Endothelial cell of umbilical vein (primary cell): ENCODE data around the gene PNKD. TPM values are rescaled to one million over a fixed set of nuclear protein-coding genes. Genes with fewer than 3 reads are reported as not detected.

ENCODE experiments used
- BruUV-seq: library from RNA; stranded (reverse); fragments of 400-500 nt; replicated peaks from 2 replicates; lab custom pipeline; 2021; lab: Mats Ljungman, UMichigan
- CTCF ChIA-PET: fragments of 300-600, 350-600 bp; sonication (Branson Sonifier 250); formaldehyde crosslinking; loops from one replicate; lab custom pipeline; 2021; ENCODE audit warnings: antibody characterized with exemption, inconsistent platforms; lab: Charles Lee
- POLR2A ChIA-PET: fragments of 300-600, 350-600 bp; sonication (Branson Sonifier 250); formaldehyde crosslinking; loops from one replicate; lab custom pipeline; 2021; ENCODE audit warnings: antibody characterized with exemption, inconsistent platforms; lab: Charles Lee
- DNase-seq: peaks from one replicate; pipeline ENCODE4 v3.0.0-alpha.2; 2011; ENCODE audit warnings: low read depth, low spot score
- FAIRE-seq: peaks from 2 replicates; lab custom pipeline; 2011; peaks lifted over from hg19 to GRCh38; lab: Jason Lieb, UNC
- H2AFZ ChIP-seq: 2 replicates; pipeline ENCODE4 v1.6.0; 2012; ENCODE audit warnings: low read depth, low read length, control low read depth, inconsistent platforms
- H3K27ac ChIP-seq: 2 replicates; pipeline ENCODE4 v1.5.1; 2011; ENCODE audit warnings: low read depth, mild to moderate bottlenecking, control low read depth, low read length, moderate library complexity; ENCODE audit not compliant: insufficient read depth
- H3K27me3 ChIP-seq, 2 experiments: 2 replicates each; pipeline versions ENCODE4 v1.6.0 to v1.6.1; 2011; ENCODE audit warnings: low read length in 2 of 2, mixed read lengths in 1 of 2; ENCODE audit not compliant: control insufficient read depth in 2 of 2, insufficient read depth in 2 of 2
- H3K36me3 ChIP-seq, 2 experiments: 2 replicates in 1 of 2; 3 replicates in 1 of 2; pipeline ENCODE4 v1.5.1; 2011; ENCODE audit warnings: low read length in 2 of 2, mild to moderate bottlenecking in 1 of 2, moderate library complexity in 1 of 2; ENCODE audit not compliant: control insufficient read depth in 2 of 2, insufficient read depth in 2 of 2; ENCODE audit errors: extremely low read depth in 1 of 2
- H3K4me1 ChIP-seq: 3 replicates; pipeline ENCODE4 v1.5.1; 2011; ENCODE audit warnings: mild to moderate bottlenecking, low read length; ENCODE audit not compliant: control insufficient read depth, insufficient read depth; ENCODE audit errors: extremely low read depth
- H3K4me2 ChIP-seq: 2 replicates; pipeline ENCODE4 v1.6.1; 2011; ENCODE audit warnings: low read length, control low read depth, mixed read lengths; ENCODE audit not compliant: insufficient read depth
- H3K4me3 ChIP-seq, 3 experiments: fragments of 200-600 bp in 1 of 3; sonication (generic), shearing (Covaris generic) in 1 of 3; replicated peaks in 1 of 3; 2 replicates each; pipeline ENCODE4 v1.5.1; 2011 to 2016; ENCODE audit warnings: control low read depth in 3 of 3, low read length in 3 of 3, mild to moderate bottlenecking in 2 of 3, inconsistent platforms in 1 of 3, low read depth in 1 of 3, moderate library complexity in 1 of 3; ENCODE audit not compliant: insufficient read depth in 1 of 3
- H3K79me2 ChIP-seq: 2 replicates; pipeline ENCODE4 v1.6.0; 2012; ENCODE audit warnings: low read length, inconsistent platforms; ENCODE audit not compliant: control insufficient read depth, insufficient read depth
- H3K9ac ChIP-seq: replicated peaks from 2 replicates; pipeline ENCODE3; 2011; ENCODE audit warnings: low read length, control low read depth; ENCODE audit not compliant: insufficient read depth; ENCODE audit errors: extremely low read depth
- H3K9me1 ChIP-seq: replicated peaks from 3 replicates; pipeline ENCODE4 v1.6.0; 2011; ENCODE audit warnings: mild to moderate bottlenecking, low read length; ENCODE audit not compliant: control insufficient read depth, insufficient read depth; ENCODE audit errors: extremely low read depth
- H3K9me3 ChIP-seq: replicated peaks from 2 replicates; pipeline ENCODE4 v1.5.1; 2012; ENCODE audit warnings: low read length, inconsistent platforms; ENCODE audit not compliant: control insufficient read depth, insufficient read depth
- H4K20me1 ChIP-seq: replicated peaks from 2 replicates; pipeline ENCODE3; 2011; ENCODE audit warnings: mild to moderate bottlenecking, low read length; ENCODE audit not compliant: control insufficient read depth, insufficient read depth; ENCODE audit errors: extremely low read depth
- MAX ChIP-seq: IDR thresholded peaks from 2 replicates; pipeline ENCODE4 v1.6.1; 2011; ENCODE audit not compliant: insufficient read depth, insufficient read length
- MYC ChIP-seq: IDR thresholded peaks from one replicate; pipeline ENCODE4 v1.6.1; 2011; ENCODE audit warnings: mild to moderate bottlenecking, low read depth, low read length
- POLR2AphosphoS5 ChIP-seq: IDR thresholded peaks from 2 replicates; pipeline ENCODE4 v1.6.1; 2012; ENCODE audit warnings: low read depth, mild to moderate bottlenecking, control low read depth, low read length, moderate library complexity; ENCODE audit not compliant: insufficient read depth
- dilution Hi-C: fragments of 300-500 bp; cut with MboI; formaldehyde crosslinking; loops from one replicate; pipeline ENCODE4 v1.15.0; 2019; ENCODE audit warnings: low sequenced_read_pairs; ENCODE audit not compliant: extremely low pct_ligation_motif_present
- intact Hi-C: fragments of 100-400 bp; cut with micrococcal nuclease; formaldehyde crosslinking; loops from one replicate; pipeline ENCODE4 v1.10.0; 2022
- polyA plus RNA-seq, 4 experiments: library from polyadenylated mRNA; depleted of rRNA in 3 of 4; stranded (reverse) in 3 of 4; unstranded in 1 of 4; fragments of >200 nt; gene quantifications; 2 replicates each; pipeline versions ENCODE4 v1.2.1 to v1.2.3, GENCODE V29; 2011 to 2012; ENCODE audit warnings: missing spikeins in 1 of 4
- total RNA-seq: library from RNA; stranded (reverse); gene quantifications from 2 replicates; pipeline ENCODE4 v1.2.3, GENCODE V29; 2021

Gene PNKD
- total and polyA plus RNA-seq, 2 donors (not counting 3 experiments of a cell fraction or from before 2014, with no cell fraction given), result 56.1 to 88.3 TPM

GRCh38 chr2:218322768-218323525 lies 52.6 kb downstream of the PNKD start:
- Histone ChIP-seq H2AFZ (peak overlapping the region; percentile 93), H3K4me3 (peak overlapping the region; percentile 49 to 71 (median 67)), H3K9ac (peak overlapping the region; percentile 77), H3K4me2 (peak overlapping the region; percentile 51), H3K27ac (peak overlapping the region; percentile 91), H3K9me1 (no peaks in the 10 kb centered on the region), H3K27me3 (no peaks in the 10 kb centered on the region), H3K36me3 (no peaks in the 10 kb centered on the region), H3K4me1 (peaks cover 24% of the 10 kb centered on the region), H3K9me3 (no peaks in the 10 kb centered on the region), H3K79me2 (no peaks in the 10 kb centered on the region), H4K20me1 (no peaks in the 10 kb centered on the region)
- intact Hi-C loops, result loop anchor here (1.0 to 2.0 kb wide), 7 partner anchors 22 to 246 kb away; partner anchors contain the start of genes AAMP, CATIP, CNOT9 and PNKD
- POLR2A ChIA-PET, result interaction anchor here (0.7 to 1.7 kb wide), 4 partner anchors 14 to 1115 kb away, joined by 3 to 9 read pairs (median 4); no protein-coding TSS in a partner anchor
- CTCF ChIA-PET, result interaction anchor here (0.9 to 5.6 kb wide), 12 partner anchors 15 to 73 kb away, joined by 3 to 38 read pairs (median 4); partner anchors contain the start of gene CATIP
- TF ChIP-seq POLR2AphosphoS5 (peak; percentile 45), MAX (peak; percentile 29), MYC (no peak)
- BruUV-seq, result no TSS peak
- FAIRE-seq, result peak; percentile 96
- peak; percentile 95 for DNase-seq
- dilution Hi-C loops, result no loop called here
